Mucosa of rectum (tissue), 2 donors: Measurements from ENCODE around the gene DENND2D.
A peak's percentile ranks its signal among the peaks of the same experiment; 100 is the strongest.
"Not testable (repeated sequence)": the region's sequence is repeated elsewhere in the genome, so short reads cannot be mapped to it uniquely, and the experiment has no call there.

ENCODE experiments used
- H3K27ac ChIP-seq, 2 donors: one replicate each; pipeline ENCODE4 v1.7.0; 2013; ENCODE audit warnings: inconsistent platforms in 2 of 2, low read depth in 2 of 2, low read length in 2 of 2
- H3K27me3 ChIP-seq, 2 donors: one replicate each; pipeline ENCODE4 v1.7.0; 2013; ENCODE audit warnings: low read length in 2 of 2; ENCODE audit not compliant: control insufficient read depth in 2 of 2, insufficient read depth in 2 of 2
- H3K36me3 ChIP-seq, 2 donors: one replicate each; pipeline ENCODE4 v1.7.0; 2013; ENCODE audit warnings: low read length in 2 of 2; ENCODE audit not compliant: control insufficient read depth in 2 of 2, insufficient read depth in 2 of 2
- H3K4me1 ChIP-seq, 2 donors: one replicate each; pipeline ENCODE4 v1.7.0; 2013; ENCODE audit warnings: low read length in 2 of 2, mild to moderate bottlenecking in 1 of 2; ENCODE audit not compliant: control insufficient read depth in 2 of 2, insufficient read depth in 2 of 2
- H3K4me3 ChIP-seq, 2 donors: one replicate each; pipeline ENCODE4 v1.7.0; 2013; ENCODE audit warnings: low read length in 2 of 2
- H3K9ac ChIP-seq, 2 donors: one replicate each; pipeline ENCODE4 v1.7.0; 2013; ENCODE audit warnings: low read length in 2 of 2, low read depth in 1 of 2, mild to moderate bottlenecking in 1 of 2
- H3K9me3 ChIP-seq, 2 donors: one replicate each; pipeline ENCODE4 v1.7.0; 2013; ENCODE audit warnings: low read length in 2 of 2; ENCODE audit not compliant: control insufficient read depth in 2 of 2
- donor health status: healthy.
- donor health status: Normal muscosa, but diverticular disease.

Gene DENND2D

GRCh38 chr1:111221633-111222291, 21.3 kb upstream of the DENND2D start:
- H3K9me3 ChIP-seq = no peaks in the 10 kb centered on the region
- H3K9ac ChIP-seq = peak overlapping the region in 1 of 2 donors; percentile 34
- peak overlapping the region in 1 of 2 donors; percentile 27 for H3K4me3 ChIP-seq
- H3K36me3 ChIP-seq = no peaks in the 10 kb centered on the region
- H3K27ac ChIP-seq = peak overlapping the region in 1 of 2 donors; percentile 74
- H3K4me1 ChIP-seq = peaks cover 21 to 24% of the 10 kb centered on the region in 2 donors
- no peaks in the 10 kb centered on the region for H3K27me3 ChIP-seq

- H3K27ac ChIP-seq = peak overlapping the region in 1 of 2 donors; percentile 74
- no peaks in the 10 kb centered on the region for H3K36me3 ChIP-seq
- H3K9me3 ChIP-seq = no peaks in the 10 kb centered on the region
- peak overlapping the region in 1 of 2 donors; percentile 27 for H3K4me3 ChIP-seq
- no peaks in the 10 kb centered on the region for H3K27me3 ChIP-seq
- peaks cover 24 to 25% of the 10 kb centered on the region in 2 donors for H3K4me1 ChIP-seq
- no peak overlapping the region for H3K9ac ChIP-seq
Measured at GRCh38 chr1:111221276-111221632, 20.8 kb upstream of the DENND2D start.

- H3K4me3 ChIP-seq = no peak overlapping the region
- H3K27me3 ChIP-seq = no peaks in the 10 kb centered on the region
- H3K9ac ChIP-seq = no peak overlapping the region
- peaks cover 25 to 29% of the 10 kb centered on the region in 2 donors for H3K4me1 ChIP-seq
- no peaks in the 10 kb centered on the region for H3K36me3 ChIP-seq
- H3K9me3 ChIP-seq = no peaks in the 10 kb centered on the region
- H3K27ac ChIP-seq = peak overlapping the region; percentile 8 to 60
Measured at GRCh38 chr1:111220302-111220890, 19.9 kb upstream of the DENND2D start.

GRCh38 chr1:111219557-111220286, 19.3 kb upstream of the DENND2D start:
- H3K27ac ChIP-seq = peak overlapping the region; percentile 8 to 61
- H3K4me1 ChIP-seq = peaks cover 25 to 29% of the 10 kb centered on the region in 2 donors

GRCh38 chr1:111218701-111219556, 18.5 kb upstream of the DENND2D start:
- Histone ChIP-seq H3K4me1 (peaks cover 25 to 29% of the 10 kb centered on the region in 2 donors), H3K36me3 (no peaks in the 10 kb centered on the region), H3K9me3 (no peaks in the 10 kb centered on the region), H3K27me3 (no peaks in the 10 kb centered on the region), H3K4me3 (no peak overlapping the region), H3K9ac (peak overlapping the region in 1 of 2 donors; percentile 18), H3K27ac (peak overlapping the region in 1 of 2 donors; percentile 61)

More at GRCh38 chr1:111219557-111220286, 19.3 kb upstream of the DENND2D start:
- Histone ChIP-seq H3K4me3 (no peak overlapping the region), H3K27me3 (no peaks in the 10 kb centered on the region), H3K9me3 (no peaks in the 10 kb centered on the region), H3K9ac (peak overlapping the region in 1 of 2 donors; percentile 18), H3K36me3 (no peaks in the 10 kb centered on the region)

- Histone ChIP-seq H3K36me3 (no peaks in the 10 kb centered on the region), H3K9ac (no peak overlapping the region), H3K4me3 (no peak overlapping the region), H3K27me3 (no peaks in the 10 kb centered on the region), H3K9me3 (no peaks in the 10 kb centered on the region), H3K27ac (peak overlapping the region in 1 of 2 donors; percentile 69), H3K4me1 (peaks cover 21 to 29% of the 10 kb centered on the region in 2 donors)
Measured at GRCh38 chr1:111217183-111217910, 16.9 kb upstream of the DENND2D start.

- no peak overlapping the region for H3K4me3 ChIP-seq
- peak overlapping the region in 1 of 2 donors; percentile 69 for H3K27ac ChIP-seq
- H3K36me3 ChIP-seq = no peaks in the 10 kb centered on the region
- no peaks in the 10 kb centered on the region for H3K27me3 ChIP-seq
- no peak overlapping the region for H3K9ac ChIP-seq
- no peaks in the 10 kb centered on the region for H3K9me3 ChIP-seq
- peaks cover 18 to 23% of the 10 kb centered on the region in 2 donors for H3K4me1 ChIP-seq
Measured at GRCh38 chr1:111216751-111217150, 16.3 kb upstream of the DENND2D start.

DNA sequence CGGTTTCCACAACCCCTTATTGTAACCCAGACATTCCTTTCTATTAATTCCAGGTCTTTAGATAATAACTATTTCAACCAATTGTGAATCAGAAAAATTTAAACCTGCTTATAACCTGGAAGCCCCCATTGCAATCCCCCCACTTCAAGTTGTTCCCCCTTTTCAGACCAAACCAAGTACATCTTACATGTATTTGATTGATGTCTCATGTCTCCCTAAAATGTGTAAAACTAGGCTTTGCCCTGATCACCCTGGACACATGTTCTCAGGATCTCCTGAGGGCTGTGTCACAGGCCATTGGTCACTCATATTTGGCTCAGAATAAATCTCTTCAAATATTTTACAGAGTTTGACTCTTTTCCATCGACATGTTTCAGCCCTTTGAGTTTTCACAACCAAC, 14.8 kb upstream of the DENND2D start:
- H3K9me3 ChIP-seq = not testable (repeated sequence)
- Histone ChIP-seq H3K27ac (peak overlapping the region; percentile 41 to 69), H3K4me1 (peaks cover 8 to 15% of the 10 kb centered on the region in 2 donors)

DNA sequence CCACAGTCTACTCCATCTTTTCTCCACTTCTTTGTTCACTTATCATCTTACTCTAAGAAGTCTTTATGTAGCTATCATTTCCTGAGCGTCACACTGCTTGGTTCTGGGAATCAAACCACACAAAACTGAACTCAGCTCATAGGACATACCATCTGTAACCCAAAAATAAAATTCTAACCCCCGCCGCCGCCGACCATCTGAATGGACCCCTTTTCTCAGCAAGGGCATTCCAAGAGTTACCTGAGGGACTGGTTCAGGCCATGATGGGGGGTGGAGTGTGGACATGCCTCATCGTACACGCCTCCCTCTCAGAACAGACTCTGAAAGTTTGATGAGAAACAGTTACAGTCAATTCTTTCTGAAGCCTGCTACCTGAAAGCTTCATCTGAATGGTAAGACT, 14.4 kb upstream of the DENND2D start:
- H3K4me1 ChIP-seq = peaks cover 5 to 12% of the 10 kb centered on the region in 2 donors
- no peaks in the 10 kb centered on the region for H3K27me3 ChIP-seq
- H3K27ac ChIP-seq = peak overlapping the region; percentile 41 to 69
- H3K4me3 ChIP-seq = no peak overlapping the region
- no peak overlapping the region for H3K9ac ChIP-seq
- H3K9me3 ChIP-seq = no peaks in the 10 kb centered on the region
- no peaks in the 10 kb centered on the region for H3K36me3 ChIP-seq

More for the DNA sequence above, 14.8 kb upstream of the DENND2D start:
- H3K27me3 ChIP-seq, H3K9ac ChIP-seq, H3K36me3 ChIP-seq: not testable (repeated sequence)
- peak overlapping the region in 1 of 2 donors; percentile 32 for H3K4me3 ChIP-seq
